DMS153 treated with DMSO at 0.1 percent for 48 hours (cell line): ENCODE measurements around the gene SERINC5.
"Not testable (repeated sequence)": the region's sequence is repeated elsewhere in the genome, so short reads cannot be mapped to it uniquely, and the experiment has no call there.

Source experiments
- DNase-seq: peaks from one replicate; lab custom pipeline; 2025; ENCODE audit not compliant: unreplicated experiment; lab: John Stamatoyannopoulos, UW

Gene SERINC5

GRCh38 chr5:80109646-80110478 is 146.0 kb downstream of the SERINC5 start:
- no peak for DNase-seq

- DNase-seq, result no peak
These were observed 148.9 kb downstream of the SERINC5 start for GRCh38 chr5:80106916-80107315.

DNA sequence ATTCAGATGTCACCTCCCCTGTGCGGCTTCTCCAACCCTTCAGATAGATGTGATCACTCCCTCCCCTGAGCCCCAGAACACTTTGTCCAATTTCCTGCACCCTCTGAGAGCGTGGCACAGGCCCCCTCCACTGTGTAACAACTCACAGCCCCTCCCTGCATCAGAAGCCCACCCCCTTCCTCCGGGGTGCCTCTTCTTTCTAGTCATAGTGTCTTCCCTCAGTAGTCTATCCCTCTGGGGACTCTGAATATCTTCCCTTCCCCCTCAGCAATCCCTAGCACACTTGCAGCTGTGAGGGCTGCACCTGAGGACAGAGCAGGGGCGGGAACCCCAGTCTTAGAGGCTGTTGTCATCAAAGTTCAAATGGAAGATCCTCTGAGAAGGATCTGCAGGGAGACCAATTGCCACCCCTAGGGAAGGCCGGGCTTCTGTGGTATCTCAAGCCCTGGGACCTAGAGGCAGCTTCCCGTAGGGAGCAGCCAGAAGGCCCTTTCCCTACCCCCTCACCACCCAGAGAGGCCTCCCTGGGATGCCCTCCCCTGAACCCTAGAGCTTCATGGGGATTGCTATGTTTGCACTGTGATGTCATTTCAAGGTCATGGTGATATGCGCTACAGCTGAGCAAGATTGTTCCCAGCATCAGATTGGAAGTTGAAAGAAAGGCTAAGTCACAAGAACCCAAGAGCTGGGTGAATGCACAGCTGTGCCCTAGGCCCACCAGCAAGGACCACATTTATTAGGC is 150.0 kb downstream of the SERINC5 start:
- no peak for DNase-seq

- no peak for DNase-seq
These were observed 152.5 kb downstream of the SERINC5 start for GRCh38 chr5:80103371-80103770.

DNA sequence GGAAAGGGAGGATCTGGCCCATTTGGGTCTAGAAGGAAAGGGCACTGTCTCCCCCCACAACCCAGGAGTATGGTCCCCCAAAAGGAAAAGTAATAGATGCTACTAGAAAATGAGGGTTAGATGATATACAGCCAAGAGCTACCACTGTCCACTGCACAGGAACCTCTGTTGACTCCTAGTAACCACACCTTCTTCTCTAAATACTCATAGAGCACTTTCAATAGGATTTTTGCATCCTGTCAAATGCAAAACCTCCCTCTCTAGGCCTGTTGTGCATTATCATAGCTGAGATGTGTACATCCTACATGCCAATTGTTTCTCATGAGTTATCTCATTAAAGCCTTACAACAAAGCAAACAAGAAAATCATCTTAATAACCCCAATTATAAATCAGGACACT is 153.9 kb downstream of the SERINC5 start:
- DNase-seq, result no peak

GRCh38 chr5:80097451-80097850 is 158.4 kb downstream of the SERINC5 start:
- DNase-seq, result no peak

DNA sequence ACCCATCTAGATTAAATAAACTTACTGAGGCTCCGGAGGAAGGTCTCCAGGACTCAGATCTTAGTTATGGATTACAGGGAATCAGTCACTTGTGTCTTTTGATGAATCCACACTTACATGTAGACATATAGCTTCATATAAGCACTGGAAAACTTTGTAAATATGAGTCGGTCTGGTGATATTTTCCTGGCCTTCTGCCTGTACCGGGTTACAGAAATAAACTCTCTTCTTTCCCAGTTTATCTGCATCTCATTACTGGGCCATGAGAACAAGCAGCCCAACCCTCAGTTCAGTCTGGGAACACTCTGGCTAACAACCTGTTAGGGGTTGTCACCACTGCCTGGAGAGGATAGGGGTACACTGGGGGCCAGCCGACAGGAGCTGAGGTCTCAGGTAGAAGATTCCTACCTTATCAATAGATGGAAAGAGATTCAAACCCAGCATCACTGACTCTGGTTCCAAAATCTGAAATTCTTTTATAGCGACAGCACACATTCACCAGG is 161.6 kb downstream of the SERINC5 start:
- DNase-seq, result no peak

- no peak for DNase-seq
These were observed 162.1 kb downstream of the SERINC5 start for GRCh38 chr5:80093796-80094195.

DNA sequence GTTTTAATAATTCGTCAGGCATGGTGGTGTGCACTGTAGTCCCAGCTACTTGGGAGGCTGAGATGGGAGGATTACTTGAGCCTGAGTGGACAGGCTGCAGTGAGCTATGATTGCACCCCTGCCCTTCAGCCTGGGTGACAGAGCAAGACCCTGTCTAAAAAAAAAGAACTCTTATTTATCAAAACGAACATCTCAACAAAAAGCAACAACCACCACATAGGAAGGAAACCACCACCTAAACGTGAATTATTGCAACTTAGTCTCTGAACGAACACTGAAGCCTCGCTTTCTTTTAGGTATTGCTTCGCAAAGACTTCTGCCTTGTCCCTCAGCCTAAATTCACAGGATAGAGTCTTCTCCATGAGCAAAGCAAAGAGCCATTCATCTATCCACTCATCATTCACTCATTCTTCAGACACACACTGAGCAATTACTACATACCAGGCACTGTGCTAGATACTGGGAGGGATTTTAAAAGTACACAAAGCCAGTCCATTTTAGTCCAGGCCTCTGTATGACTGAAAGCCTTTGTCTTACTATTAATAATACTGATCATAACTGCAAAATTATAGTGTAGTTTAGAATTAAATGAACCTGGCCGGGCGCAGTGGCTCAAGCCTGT is 163.3 kb downstream of the SERINC5 start:
- no peak for DNase-seq

DNA sequence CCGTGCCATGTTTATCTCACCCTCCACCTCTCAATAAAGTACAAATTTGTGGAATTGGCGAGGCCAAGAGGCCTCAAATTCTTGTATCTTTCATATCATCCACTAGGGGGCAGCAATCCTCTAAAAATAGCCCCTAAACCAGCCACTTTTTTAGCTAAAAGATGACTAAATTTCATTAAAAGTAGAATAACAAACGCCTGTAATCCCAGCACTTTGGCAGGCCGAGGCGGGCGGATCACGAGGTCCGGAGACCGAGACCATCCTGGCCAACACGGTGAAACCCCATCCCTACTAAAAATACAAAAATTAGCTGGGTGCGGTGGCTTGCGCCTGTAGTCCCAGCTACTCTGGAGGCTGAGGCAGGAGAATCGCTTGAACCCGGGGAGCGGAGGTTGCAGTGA is 164.1 kb downstream of the SERINC5 start:
- DNase-seq, result not testable (repeated sequence)

DNA sequence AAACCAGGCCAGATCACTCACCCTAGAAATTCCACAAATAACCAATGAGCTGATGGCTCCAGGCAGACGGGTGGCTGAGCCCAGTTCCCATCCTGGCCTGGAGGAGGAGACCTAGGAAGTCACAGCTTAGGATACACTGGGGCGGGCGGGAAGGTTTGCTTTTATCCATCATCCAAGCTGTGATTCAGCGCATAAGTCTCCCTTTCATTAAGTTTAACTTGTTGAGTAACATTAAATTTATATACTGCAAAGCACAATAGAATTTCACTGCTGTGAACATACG is 165.0 kb downstream of the SERINC5 start:
- DNase-seq, result no peak

DNA sequence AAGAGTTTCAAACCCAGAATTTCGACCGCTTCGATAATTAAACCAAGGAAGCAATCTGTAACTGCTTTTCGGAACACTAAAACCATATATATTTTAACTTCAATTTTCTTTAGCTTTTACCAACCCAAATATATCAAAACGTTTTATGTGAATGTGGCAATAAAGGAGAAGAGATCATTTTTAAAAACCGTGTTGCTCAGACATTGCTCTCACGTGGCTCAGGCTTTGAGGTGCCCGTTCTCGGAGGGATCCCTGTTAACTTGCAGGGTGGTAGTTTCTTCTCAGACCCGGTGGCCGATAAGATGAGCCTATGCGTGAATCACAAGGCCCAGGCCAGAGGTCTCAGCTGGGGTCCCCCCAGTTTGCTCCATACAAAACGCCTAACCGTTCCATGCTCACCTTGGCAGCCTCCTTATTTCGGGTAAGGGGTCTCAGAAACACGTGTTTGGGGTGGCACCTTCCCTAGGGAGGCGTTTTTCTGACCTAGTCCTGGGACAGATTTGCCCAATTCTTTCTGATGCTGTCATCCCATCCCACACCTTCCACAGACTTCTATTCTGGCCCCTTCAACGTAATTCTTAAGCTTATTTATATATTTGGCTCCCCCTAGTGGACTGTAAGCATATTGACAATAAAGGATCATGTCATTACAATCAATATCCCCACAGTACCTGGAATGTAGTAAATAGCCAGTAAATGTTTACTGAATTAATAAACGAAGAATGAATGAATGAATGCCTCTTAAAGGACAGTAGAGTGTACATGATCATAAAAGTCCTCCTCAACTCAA is 172.6 kb downstream of the SERINC5 start:
- DNase-seq, result peak; percentile 55

- DNase-seq, result no peak
These were observed 173.1 kb downstream of the SERINC5 start for GRCh38 chr5:80082731-80083100.

- DNase-seq, result no peak
These were observed 173.6 kb downstream of the SERINC5 start for GRCh38 chr5:80082281-80082680.

DNA sequence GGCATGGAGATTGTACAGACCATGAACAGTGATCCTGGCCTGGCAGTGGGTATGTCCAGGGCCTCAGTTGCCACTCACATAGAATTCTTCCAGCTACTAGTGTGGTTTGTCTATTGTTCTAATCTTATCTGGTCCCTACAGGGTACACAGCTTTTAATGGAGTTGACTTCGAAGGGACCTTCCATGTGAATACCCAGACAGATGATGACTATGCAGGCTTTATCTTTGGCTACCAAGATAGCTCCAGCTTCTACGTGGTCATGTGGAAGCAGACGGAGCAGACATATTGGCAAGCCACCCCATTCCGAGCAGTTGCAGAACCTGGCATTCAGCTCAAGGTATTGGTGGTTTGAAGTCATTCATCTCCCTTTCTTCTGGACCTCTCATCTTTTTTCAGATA is 176.9 kb downstream of the SERINC5 start:
- DNase-seq, result no peak

GRCh38 chr5:80077051-80077714 is 178.7 kb downstream of the SERINC5 start:
- no peak for DNase-seq

DNA sequence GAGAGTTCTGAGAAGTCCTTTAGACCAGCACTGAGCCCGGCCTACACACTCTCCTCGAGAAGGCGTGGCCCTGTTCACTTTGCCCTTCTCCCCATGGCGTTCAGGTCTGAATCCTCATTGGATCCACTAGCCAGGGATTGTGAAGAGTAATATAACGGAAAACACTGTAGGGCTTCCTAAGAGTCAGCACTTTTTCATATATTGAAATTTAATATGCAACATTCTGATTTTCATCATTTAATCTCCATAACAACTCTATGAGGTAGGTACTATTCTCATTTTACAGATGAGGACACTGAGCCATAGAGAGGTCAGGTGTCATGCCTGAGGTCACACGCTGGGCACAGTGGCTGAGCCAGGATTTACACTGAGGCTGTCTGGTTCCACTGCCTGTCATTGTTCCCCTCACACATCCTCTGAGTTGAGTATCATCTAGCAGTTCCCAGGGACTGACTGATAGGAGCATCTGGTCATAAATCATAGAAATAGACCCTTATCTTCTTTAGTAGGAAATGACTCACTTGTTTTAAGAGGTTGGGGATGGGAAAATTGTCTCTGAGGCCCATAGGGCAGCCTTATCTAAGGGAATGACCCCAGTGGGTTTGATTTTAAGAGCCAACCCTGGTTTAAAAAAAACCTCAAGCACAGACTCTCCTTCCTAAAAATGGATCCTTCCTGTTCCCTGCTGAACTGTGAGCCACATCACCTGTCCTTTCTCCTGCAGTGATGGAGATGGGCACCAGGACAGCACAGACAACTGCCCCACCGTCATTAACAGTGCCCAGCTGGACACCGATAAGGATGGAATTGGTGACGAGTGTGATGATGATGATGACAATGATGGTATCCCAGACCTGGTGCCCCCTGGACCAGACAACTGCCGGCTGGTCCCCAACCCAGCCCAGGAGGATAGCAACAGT is 179.5 kb downstream of the SERINC5 start:
- no peak for DNase-seq

GRCh38 chr5:80072103-80073073 is 183.5 kb downstream of the SERINC5 start:
- DNase-seq, result no peak
